HEK293 (cell line): ENCODE data around the gene CABLES2.

Experiments
- HOXC10 ChIP-seq: sonication (generic); formaldehyde crosslinking; IDR thresholded peaks from 2 replicates; pipeline ENCODE4 v1.8.1; 2023; ENCODE audit warnings: mild to moderate bottlenecking, missing genetic modification reagents
- MYNN ChIP-seq: fragments of 450-650 bp; formaldehyde crosslinking; IDR thresholded peaks from 2 replicates; pipeline ENCODE4 v1.5.1; 2016; ENCODE audit warnings: missing biosample characterization, missing genetic modification characterization, borderline replicate concordance
- RBAK ChIP-seq: fragments of 450-650 bp; formaldehyde crosslinking; IDR thresholded peaks from 2 replicates; pipeline ENCODE4 v1.5.1; 2016; ENCODE audit warnings: missing biosample characterization, missing genetic modification characterization
- SP7 ChIP-seq: fragments of 450-650 bp; formaldehyde crosslinking; IDR thresholded peaks from 2 replicates; pipeline ENCODE4 v1.5.1; 2016; ENCODE audit warnings: missing biosample characterization, missing genetic modification characterization
- ZNF274 ChIP-seq, 2 experiments: fragments of 200-500 bp in 1 of 2; fragments of 450-650 bp in 1 of 2; sonication (Bioruptor generic) in 1 of 2; formaldehyde crosslinking in 1 of 2; IDR thresholded peaks; 2 replicates each; pipeline versions ENCODE4 v1.5.1 to v1.6.1; 2014 to 2016; ENCODE audit warnings: borderline replicate concordance in 1 of 2, inconsistent platforms in 1 of 2, low read length in 1 of 2, missing biosample characterization in 1 of 2, missing genetic modification characterization in 1 of 2
- ZNF302 ChIP-seq: fragments of 450-650 bp; formaldehyde crosslinking; IDR thresholded peaks from 2 replicates; pipeline ENCODE4 v1.5.1; 2016; ENCODE audit warnings: missing biosample characterization, missing genetic modification characterization, low read depth
- ZNF514 ChIP-seq: fragments of 450-650 bp; formaldehyde crosslinking; IDR thresholded peaks from 2 replicates; pipeline ENCODE4 v1.5.1; 2016; ENCODE audit warnings: missing biosample characterization, missing genetic modification characterization
- ZNF610 ChIP-seq: fragments of 450-650 bp; formaldehyde crosslinking; IDR thresholded peaks from 2 replicates; pipeline ENCODE4 v1.5.1; 2016; ENCODE audit warnings: missing biosample characterization, missing genetic modification characterization, borderline replicate concordance
- ZNF701 ChIP-seq: fragments of 450-650 bp; formaldehyde crosslinking; IDR thresholded peaks from 2 replicates; pipeline ENCODE4 v1.5.1; 2016; ENCODE audit warnings: missing biosample characterization, missing genetic modification characterization
- ZNF776 ChIP-seq: fragments of 450-650 bp; formaldehyde crosslinking; IDR thresholded peaks from 2 replicates; pipeline ENCODE4 v1.5.0; 2017; ENCODE audit warnings: missing biosample characterization, missing genetic modification characterization, borderline replicate concordance
- ZNF777 ChIP-seq: fragments of 450-650 bp; formaldehyde crosslinking; IDR thresholded peaks from 2 replicates; pipeline ENCODE4 v1.5.1; 2017; ENCODE audit warnings: missing biosample characterization, missing genetic modification characterization, borderline replicate concordance
- ZNF830 ChIP-seq: fragments of 450-650 bp; IDR thresholded peaks from 2 replicates; pipeline ENCODE4 v1.5.0; 2018; ENCODE audit warnings: missing biosample characterization, missing genetic modification characterization, low read depth, mild to moderate bottlenecking, moderate library complexity
- TF ChIP-seq, protein P1 (sequence below): fragments of 450-650 bp; formaldehyde crosslinking; IDR thresholded peaks from 2 replicates; pipeline ENCODE4 v1.5.1; 2016; ENCODE audit warnings: missing biosample characterization, missing genetic modification characterization
- TF ChIP-seq, protein P2 (sequence below): fragments of 450-650 bp; IDR thresholded peaks from 2 replicates; pipeline ENCODE4 v1.5.1; 2018; ENCODE audit warnings: missing biosample characterization, missing genetic modification characterization
- TF ChIP-seq, protein P3 (sequence below): fragments of 450-650 bp; formaldehyde crosslinking; IDR thresholded peaks from 2 replicates; pipeline ENCODE4 v1.5.1; 2016; ENCODE audit warnings: missing biosample characterization, missing genetic modification characterization
- TF ChIP-seq, protein P4 (sequence below): fragments of 450-650 bp; formaldehyde crosslinking; IDR thresholded peaks from 2 replicates; pipeline ENCODE4 v1.5.1; 2017; ENCODE audit warnings: missing biosample characterization, missing genetic modification characterization

The CABLES2 gene

DNA sequence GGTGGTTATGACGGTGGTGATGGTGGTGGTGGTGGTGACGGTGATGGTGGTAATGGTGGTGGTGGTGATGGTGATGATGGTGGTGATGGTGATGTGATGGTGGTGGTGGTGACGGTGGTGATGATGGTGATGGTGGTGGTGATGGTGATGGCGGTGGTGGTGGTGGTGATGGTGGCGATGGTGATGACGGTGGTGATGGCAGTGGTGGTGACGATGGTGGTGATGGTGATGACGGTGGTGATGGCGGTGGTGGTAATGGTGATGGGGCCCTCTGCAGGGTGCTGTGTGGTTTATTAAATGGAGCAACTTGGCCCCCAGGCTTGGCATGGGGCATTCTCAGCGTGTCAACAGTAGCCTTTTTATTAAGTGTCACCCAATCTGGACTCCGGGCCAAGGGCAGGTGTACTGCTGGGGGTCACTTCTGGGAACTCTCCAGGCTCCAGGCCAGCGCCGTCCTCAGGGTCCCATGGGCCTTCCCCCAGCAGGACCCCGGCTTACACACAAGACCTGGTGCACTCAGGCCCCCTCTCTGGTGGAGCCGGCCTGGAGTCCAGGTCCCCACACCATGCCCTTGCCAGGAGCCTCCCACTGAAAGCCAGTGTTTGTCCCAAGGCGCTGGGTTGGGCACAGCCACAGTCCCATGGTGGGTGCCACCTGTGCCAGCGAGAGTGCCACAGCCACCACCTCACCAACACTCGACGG is 8.8 kb downstream of the CABLES2 start (continued):
- TF ChIP-seq, protein P1, sequence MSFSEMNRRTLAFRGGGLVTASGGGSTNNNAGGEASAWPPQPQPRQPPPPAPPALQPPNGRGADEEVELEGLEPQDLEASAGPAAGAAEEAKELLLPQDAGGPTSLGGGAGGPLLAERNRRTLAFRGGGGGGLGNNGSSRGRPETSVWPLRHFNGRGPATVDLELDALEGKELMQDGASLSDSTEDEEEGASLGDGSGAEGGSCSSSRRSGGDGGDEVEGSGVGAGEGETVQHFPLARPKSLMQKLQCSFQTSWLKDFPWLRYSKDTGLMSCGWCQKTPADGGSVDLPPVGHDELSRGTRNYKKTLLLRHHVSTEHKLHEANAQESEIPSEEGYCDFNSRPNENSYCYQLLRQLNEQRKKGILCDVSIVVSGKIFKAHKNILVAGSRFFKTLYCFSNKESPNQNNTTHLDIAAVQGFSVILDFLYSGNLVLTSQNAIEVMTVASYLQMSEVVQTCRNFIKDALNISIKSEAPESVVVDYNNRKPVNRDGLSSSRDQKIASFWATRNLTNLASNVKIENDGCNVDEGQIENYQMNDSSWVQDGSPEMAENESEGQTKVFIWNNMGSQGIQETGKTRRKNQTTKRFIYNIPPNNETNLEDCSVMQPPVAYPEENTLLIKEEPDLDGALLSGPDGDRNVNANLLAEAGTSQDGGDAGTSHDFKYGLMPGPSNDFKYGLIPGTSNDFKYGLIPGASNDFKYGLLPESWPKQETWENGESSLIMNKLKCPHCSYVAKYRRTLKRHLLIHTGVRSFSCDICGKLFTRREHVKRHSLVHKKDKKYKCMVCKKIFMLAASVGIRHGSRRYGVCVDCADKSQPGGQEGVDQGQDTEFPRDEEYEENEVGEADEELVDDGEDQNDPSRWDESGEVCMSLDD, result no peak
- TF ChIP-seq MYNN (tag by site-specific recombination), result no peak
- no peak for TF ChIP-seq ZNF610 (tag by site-specific recombination)
- TF ChIP-seq ZNF830 (tag by site-specific recombination), result no peak
- TF ChIP-seq RBAK (tag by site-specific recombination), result no peak
- no peak for TF ChIP-seq ZNF274 (IDR thresholded peaks at IDR 0.05; ENCODE audit: low read length)
- no peak for TF ChIP-seq ZNF274 (tag by site-specific recombination; IDR thresholded peaks at IDR 0.05; ENCODE audit: borderline replicate concordance)
- TF ChIP-seq ZNF776 (tag by site-specific recombination), result peak; percentile 36; the same call in 1 of the 2 replicates
- TF ChIP-seq, protein P2, sequence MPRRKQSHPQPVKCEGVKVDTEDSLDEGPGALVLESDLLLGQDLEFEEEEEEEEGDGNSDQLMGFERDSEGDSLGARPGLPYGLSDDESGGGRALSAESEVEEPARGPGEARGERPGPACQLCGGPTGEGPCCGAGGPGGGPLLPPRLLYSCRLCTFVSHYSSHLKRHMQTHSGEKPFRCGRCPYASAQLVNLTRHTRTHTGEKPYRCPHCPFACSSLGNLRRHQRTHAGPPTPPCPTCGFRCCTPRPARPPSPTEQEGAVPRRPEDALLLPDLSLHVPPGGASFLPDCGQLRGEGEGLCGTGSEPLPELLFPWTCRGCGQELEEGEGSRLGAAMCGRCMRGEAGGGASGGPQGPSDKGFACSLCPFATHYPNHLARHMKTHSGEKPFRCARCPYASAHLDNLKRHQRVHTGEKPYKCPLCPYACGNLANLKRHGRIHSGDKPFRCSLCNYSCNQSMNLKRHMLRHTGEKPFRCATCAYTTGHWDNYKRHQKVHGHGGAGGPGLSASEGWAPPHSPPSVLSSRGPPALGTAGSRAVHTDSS (tag by site-specific recombination), result peak; percentile 73
- TF ChIP-seq ZNF514, result no peak
- no peak for TF ChIP-seq ZNF701 (tag by site-specific recombination)
- TF ChIP-seq ZNF777 (tag by site-specific recombination), result no peak
- TF ChIP-seq, protein P3, sequence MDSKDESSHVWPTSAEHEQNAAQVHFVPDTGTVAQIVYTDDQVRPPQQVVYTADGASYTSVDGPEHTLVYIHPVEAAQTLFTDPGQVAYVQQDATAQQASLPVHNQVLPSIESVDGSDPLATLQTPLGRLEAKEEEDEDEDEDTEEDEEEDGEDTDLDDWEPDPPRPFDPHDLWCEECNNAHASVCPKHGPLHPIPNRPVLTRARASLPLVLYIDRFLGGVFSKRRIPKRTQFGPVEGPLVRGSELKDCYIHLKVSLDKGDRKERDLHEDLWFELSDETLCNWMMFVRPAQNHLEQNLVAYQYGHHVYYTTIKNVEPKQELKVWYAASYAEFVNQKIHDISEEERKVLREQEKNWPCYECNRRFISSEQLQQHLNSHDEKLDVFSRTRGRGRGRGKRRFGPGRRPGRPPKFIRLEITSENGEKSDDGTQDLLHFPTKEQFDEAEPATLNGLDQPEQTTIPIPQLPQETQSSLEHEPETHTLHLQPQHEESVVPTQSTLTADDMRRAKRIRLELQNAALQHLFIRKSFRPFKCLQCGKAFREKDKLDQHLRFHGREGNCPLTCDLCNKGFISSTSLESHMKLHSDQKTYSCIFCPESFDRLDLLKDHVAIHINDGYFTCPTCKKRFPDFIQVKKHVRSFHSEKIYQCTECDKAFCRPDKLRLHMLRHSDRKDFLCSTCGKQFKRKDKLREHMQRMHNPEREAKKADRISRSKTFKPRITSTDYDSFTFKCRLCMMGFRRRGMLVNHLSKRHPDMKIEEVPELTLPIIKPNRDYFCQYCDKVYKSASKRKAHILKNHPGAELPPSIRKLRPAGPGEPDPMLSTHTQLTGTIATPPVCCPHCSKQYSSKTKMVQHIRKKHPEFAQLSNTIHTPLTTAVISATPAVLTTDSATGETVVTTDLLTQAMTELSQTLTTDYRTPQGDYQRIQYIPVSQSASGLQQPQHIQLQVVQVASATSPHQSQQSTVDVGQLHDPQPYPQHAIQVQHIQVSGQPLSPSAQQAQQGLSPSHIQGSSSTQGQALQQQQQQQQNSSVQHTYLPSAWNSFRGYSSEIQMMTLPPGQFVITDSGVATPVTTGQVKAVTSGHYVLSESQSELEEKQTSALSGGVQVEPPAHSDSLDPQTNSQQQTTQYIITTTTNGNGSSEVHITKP (tag by site-specific recombination), result no peak
- no peak for TF ChIP-seq HOXC10 (CRISPR knock-in tag)
- no peak for TF ChIP-seq ZNF302 (tag by site-specific recombination)
- TF ChIP-seq SP7 (tag by site-specific recombination), result no peak
- TF ChIP-seq, protein P4, sequence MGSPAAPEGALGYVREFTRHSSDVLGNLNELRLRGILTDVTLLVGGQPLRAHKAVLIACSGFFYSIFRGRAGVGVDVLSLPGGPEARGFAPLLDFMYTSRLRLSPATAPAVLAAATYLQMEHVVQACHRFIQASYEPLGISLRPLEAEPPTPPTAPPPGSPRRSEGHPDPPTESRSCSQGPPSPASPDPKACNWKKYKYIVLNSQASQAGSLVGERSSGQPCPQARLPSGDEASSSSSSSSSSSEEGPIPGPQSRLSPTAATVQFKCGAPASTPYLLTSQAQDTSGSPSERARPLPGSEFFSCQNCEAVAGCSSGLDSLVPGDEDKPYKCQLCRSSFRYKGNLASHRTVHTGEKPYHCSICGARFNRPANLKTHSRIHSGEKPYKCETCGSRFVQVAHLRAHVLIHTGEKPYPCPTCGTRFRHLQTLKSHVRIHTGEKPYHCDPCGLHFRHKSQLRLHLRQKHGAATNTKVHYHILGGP (tag by site-specific recombination), result 0 out of 2 replicates have a peak, but pooled peaks have one; percentile 10
- TF ChIP-seq, all 188 proteins: peak for 6
